GM21515 (cell line): Measurements from ENCODE around the gene CD5L.

Experiments
- ATAC-seq: cut with Tn5 transposase; IDR thresholded peaks from one replicate; pipeline ENCODE4 v1.9.1; 2021; ENCODE audit not compliant: unreplicated experiment

The CD5L gene

GRCh38 chr1:157819215-157819614, 22.4 kb downstream of the CD5L start:
- no peak for ATAC-seq

GRCh38 chr1:157813269-157813668, 28.3 kb downstream of the CD5L start:
- ATAC-seq = no peak

GRCh38 chr1:157806431-157807149, 35.0 kb downstream of the CD5L start:
- peak; percentile 91 for ATAC-seq

- ATAC-seq = no peak
Observed at GRCh38 chr1:157803851-157804250, 37.8 kb downstream of the CD5L start.

GRCh38 chr1:157799996-157800395, 41.6 kb downstream of the CD5L start:
- no peak for ATAC-seq

- ATAC-seq = no peak
Observed at GRCh38 chr1:157798211-157798610, 43.4 kb downstream of the CD5L start.

GRCh38 chr1:157785248-157785647, 56.4 kb downstream of the CD5L start:
- no peak for ATAC-seq

- no peak for ATAC-seq
Observed at GRCh38 chr1:157784801-157785200, 56.8 kb downstream of the CD5L start.

GRCh38 chr1:157782931-157783330, 58.7 kb downstream of the CD5L start:
- ATAC-seq = no peak

- ATAC-seq = peak; percentile 51
Observed at GRCh38 chr1:157781048-157781447, 60.6 kb downstream of the CD5L start.
